OCI-LY3 (cell line): ENCODE results near the gene ABCC3.

Source experiments
- EZH2phosphoT487 ChIP-seq: fragments of 200-600 bp; shearing (Covaris generic); IDR thresholded peaks from 2 replicates; pipeline ENCODE4 v1.6.1; 2018; ENCODE audit warnings: antibody characterized with exemption, mixed run types, low read depth
- TF ChIP-seq, protein P1 (sequence below): fragments of 200-600, 300-600 bp; sonication (generic); IDR thresholded peaks from 2 replicates; pipeline ENCODE4 v1.5.1; 2014; ENCODE audit warnings: antibody characterized with exemption, low read length, low read depth

DNA sequence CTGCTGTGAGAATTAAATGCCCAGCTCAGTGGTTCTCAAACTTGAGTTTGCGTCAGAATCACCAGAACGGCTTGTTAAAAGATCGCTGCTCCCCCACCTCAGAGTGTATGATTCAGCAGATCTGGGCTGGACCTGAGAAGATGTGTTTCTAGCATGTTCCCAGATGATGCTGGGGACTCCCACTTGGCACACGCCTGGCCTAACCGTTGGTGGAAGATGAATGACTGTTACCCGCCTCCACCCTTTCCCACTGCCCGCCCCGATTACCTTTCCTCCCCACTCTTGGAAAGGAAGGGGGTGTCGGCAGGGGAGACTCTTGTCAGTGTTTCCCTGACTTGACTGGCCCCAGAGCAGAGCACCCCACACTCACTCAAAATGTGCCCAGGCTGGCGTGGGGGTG, 29.3 kb upstream of the ABCC3 start:
- TF ChIP-seq, protein P1, sequence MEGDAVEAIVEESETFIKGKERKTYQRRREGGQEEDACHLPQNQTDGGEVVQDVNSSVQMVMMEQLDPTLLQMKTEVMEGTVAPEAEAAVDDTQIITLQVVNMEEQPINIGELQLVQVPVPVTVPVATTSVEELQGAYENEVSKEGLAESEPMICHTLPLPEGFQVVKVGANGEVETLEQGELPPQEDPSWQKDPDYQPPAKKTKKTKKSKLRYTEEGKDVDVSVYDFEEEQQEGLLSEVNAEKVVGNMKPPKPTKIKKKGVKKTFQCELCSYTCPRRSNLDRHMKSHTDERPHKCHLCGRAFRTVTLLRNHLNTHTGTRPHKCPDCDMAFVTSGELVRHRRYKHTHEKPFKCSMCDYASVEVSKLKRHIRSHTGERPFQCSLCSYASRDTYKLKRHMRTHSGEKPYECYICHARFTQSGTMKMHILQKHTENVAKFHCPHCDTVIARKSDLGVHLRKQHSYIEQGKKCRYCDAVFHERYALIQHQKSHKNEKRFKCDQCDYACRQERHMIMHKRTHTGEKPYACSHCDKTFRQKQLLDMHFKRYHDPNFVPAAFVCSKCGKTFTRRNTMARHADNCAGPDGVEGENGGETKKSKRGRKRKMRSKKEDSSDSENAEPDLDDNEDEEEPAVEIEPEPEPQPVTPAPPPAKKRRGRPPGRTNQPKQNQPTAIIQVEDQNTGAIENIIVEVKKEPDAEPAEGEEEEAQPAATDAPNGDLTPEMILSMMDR: no peak
- no peak for TF ChIP-seq EZH2phosphoT487
